GM15510 (cell line): ENCODE measurements around the gene CFAP410.

ENCODE experiments used
- POLR2A ChIP-seq: IDR thresholded peaks from 3 replicates; pipeline ENCODE4 v1.6.1; 2011; ENCODE audit warnings: borderline replicate concordance; ENCODE audit not compliant: insufficient read length; ENCODE audit errors: extremely low read depth

CFAP410 gene

DNA sequence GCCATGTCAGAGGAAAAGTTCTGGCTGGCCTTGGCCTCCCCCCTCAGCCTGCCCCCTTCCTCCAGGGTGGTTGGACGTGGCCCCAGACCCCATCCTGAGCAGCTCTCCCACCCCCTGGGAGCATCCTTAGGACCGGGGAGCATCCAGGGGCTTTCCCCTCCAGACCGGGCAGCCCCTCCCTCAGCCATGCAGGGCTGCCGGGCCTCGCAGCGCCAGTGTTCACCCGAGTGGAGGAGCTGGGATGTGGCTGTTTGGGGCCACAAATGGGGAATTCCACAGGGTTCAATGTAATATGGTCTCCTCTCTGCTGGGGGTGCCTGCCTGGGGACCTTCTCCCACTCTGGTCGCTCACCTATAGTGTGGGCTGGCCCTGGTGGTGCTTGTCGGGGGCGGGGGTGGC, 43.5 kb downstream of the CFAP410 start:
- no peak for TF ChIP-seq POLR2A

GRCh38 chr21:44295163-44295573, 44.0 kb downstream of the CFAP410 start:
- TF ChIP-seq POLR2A = no peak

GRCh38 chr21:44294391-44295162, 44.6 kb downstream of the CFAP410 start:
- TF ChIP-seq POLR2A = no peak

GRCh38 chr21:44293551-44294231, 45.5 kb downstream of the CFAP410 start:
- TF ChIP-seq POLR2A = no peak

DNA sequence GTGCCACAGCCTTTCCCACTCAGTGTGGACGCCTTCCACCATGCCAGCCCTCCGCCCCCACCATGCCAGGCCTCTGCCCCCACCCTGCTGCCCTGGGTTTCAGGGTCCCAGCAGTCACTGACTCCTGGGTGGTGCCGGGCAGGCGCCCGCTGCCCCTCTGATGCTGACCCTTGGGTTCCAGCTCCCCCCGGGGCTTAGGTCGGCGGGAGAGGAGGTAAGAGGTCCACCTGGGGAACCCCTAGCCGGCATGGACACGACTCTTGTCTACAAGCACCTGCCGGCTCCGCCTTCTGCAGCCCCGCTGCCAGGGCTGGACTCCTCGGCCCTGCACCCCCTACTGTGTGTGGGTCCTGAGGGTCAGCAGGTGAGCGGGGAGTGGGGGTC, 46.4 kb downstream of the CFAP410 start:
- no peak for TF ChIP-seq POLR2A

GRCh38 chr21:44291936-44292811, 47.0 kb downstream of the CFAP410 start:
- no peak for TF ChIP-seq POLR2A

GRCh38 chr21:44291078-44291935, 47.9 kb downstream of the CFAP410 start:
- no peak for TF ChIP-seq POLR2A

DNA sequence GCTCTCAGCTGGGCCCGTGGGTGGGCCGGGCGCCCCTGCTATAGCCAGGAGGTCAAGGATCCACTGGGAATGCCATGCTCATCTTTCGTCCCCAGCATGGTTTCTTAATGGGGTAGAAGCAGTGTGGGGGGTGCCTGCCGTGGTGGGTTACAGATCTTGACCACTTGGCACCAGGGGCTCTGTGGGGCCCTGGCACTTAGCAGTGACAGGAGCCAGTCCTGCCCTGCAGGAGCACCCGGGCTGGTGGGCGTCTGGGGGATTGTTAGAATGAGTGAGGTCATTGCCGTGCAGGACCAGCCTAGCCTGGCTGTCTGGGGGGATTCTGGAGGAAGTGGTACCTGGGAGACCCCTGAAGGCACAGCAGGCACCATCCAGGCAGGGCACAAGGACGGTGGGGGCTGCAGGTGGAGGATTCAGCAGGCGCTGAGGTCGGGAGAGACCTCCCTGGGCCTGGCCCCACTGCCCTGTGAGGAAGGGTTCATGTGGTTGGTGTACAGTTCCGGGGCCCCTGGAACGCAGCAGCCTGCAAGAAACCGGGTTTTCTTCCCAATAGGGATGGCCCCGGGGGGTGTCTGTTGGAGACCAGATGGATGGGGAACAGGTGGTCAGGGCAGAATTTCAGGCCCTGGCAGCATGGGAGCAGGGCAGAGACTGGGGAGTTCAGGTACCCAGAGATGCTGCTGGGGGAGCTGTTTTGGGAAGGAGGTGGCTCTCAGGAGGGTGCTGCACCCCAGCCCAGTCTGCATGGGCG, 48.7 kb downstream of the CFAP410 start:
- no peak for TF ChIP-seq POLR2A

DNA sequence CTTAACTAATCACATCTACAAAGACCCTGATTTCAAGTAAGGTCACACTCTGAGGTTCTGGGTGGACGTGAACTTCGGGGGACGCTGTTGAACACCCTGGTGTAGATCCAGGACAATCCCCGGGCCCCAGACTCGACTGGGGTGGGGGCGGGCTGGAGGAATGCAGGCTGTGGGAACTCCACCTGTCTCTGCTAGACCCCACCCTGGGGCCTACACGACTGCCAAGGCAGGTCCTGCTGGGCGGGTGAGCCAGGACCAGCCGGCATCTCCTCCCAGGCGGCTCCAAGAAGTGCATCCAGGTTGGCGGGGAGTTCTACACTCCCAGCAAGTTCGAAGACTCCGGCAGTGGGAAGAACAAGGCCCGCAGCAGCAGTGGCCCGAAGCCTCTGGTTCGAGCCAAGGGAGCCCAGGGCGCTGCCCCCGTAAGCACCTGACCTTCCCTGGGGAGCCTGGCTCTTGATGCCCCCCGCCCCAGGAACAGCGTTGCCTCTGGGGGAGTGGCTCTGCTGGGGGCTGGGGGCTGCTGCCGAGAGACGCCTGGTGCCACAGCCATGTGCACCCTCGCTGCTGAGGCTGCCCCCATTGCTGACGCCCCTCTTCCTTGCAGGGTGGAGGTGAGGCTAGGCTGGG, 49.7 kb downstream of the CFAP410 start:
- no peak for TF ChIP-seq POLR2A

- TF ChIP-seq POLR2A = no peak
Measured at GRCh38 chr21:44288251-44289110, 50.7 kb downstream of the CFAP410 start.

- TF ChIP-seq POLR2A = no peak
Measured at GRCh38 chr21:44286716-44287632, 52.2 kb downstream of the CFAP410 start.
